GM12878 (cell line): ENCODE results near the gene GPC5. TPM values are rescaled to one million over a fixed set of nuclear protein-coding genes. Genes with fewer than 3 reads are reported as not detected.

ENCODE experiments used
- ATAC-seq: fragments of 200-7000 bp; cut with Tn5 transposase; 3 replicates; pipeline ENCODE4 v1.9.1; 2020; ENCODE audit warnings: mild to moderate bottlenecking, moderate library complexity
- BruUV-seq: library from RNA; stranded (reverse); fragments of 400-500 nt; replicated peaks from 2 replicates; lab custom pipeline; 2021; lab: Mats Ljungman, UMichigan
- CTCF ChIA-PET: fragments of 300-600 bp; sonication (Branson Sonifier 250); formaldehyde crosslinking; extraction: SDS; loops from one replicate; lab custom pipeline; 2021; ENCODE audit warnings: inconsistent platforms; lab: Yijun Ruan, JAX
- POLR2A ChIA-PET: fragments of 350-600 bp; formaldehyde crosslinking; extraction: SDS; loops from one replicate; lab custom pipeline; 2021; ENCODE audit warnings: inconsistent platforms; lab: Charles Lee
- RAD21 ChIA-PET: fragments of 300-600 bp; sonication (Branson Sonifier 250); formaldehyde crosslinking; loops from one replicate; lab custom pipeline; 2023; ENCODE audit warnings: antibody characterized with exemption; ENCODE audit not compliant: unreplicated experiment; lab: Charles Lee
- SMC1A ChIA-PET: fragments of 300-600 bp; sonication (Branson Sonifier 250); formaldehyde crosslinking; loops from one replicate; lab custom pipeline; 2023; ENCODE audit not compliant: unreplicated experiment, uncharacterized antibody; lab: Charles Lee
- DNase-seq: peaks from one replicate; pipeline ENCODE4 v3.0.0-alpha.2; 2011; ENCODE audit warnings: low read depth, low spot score
- FAIRE-seq: peaks from 3 replicates; lab custom pipeline; 2011; peaks lifted over from hg19 to GRCh38; lab: Jason Lieb, UNC
- H2AFZ ChIP-seq: 2 replicates; pipeline ENCODE4 v1.6.0; 2011; ENCODE audit warnings: low read depth, low read length, control low read depth; ENCODE audit not compliant: control insufficient read depth
- H3K27ac ChIP-seq: 2 replicates; pipeline ENCODE4 v1.5.1; 2011; ENCODE audit warnings: control low read depth; ENCODE audit not compliant: control insufficient read depth, insufficient read depth
- H3K27me3 ChIP-seq, 2 experiments: replicated peaks in 1 of 2; 2 replicates each; pipeline versions ENCODE4 v1.6.0 to v1.6.1; 2011; ENCODE audit warnings: low read length in 1 of 2; ENCODE audit not compliant: control insufficient read depth in 2 of 2, insufficient read depth in 2 of 2
- H3K36me3 ChIP-seq, 2 experiments: 2 replicates each; pipeline ENCODE4 v1.5.1; 2011; ENCODE audit warnings: low read length in 1 of 2; ENCODE audit not compliant: control insufficient read depth in 2 of 2, insufficient read depth in 2 of 2
- H3K4me1 ChIP-seq: 2 replicates; pipeline ENCODE4 v1.6.1; 2011; ENCODE audit warnings: mild to moderate bottlenecking, low read length, moderate library complexity, mixed read lengths; ENCODE audit not compliant: control insufficient read depth, insufficient read depth
- H3K4me2 ChIP-seq: 2 replicates; pipeline ENCODE4 v1.6.0; 2011; ENCODE audit warnings: control low read depth; ENCODE audit not compliant: control insufficient read depth, insufficient read depth
- H3K4me3 ChIP-seq: fragments of 200-600 bp; sonication (generic); 2 replicates; pipeline ENCODE4 v1.5.1; 2016
- H3K79me2 ChIP-seq: 2 replicates; pipeline ENCODE4 v1.6.0; 2011; ENCODE audit warnings: low read length; ENCODE audit not compliant: control insufficient read depth, insufficient read depth
- H3K9ac ChIP-seq: 2 replicates; pipeline ENCODE4 v1.8.0; 2011; ENCODE audit warnings: low read length, control low read depth, mixed read lengths; ENCODE audit not compliant: control insufficient read depth, insufficient read depth
- H3K9me3 ChIP-seq: replicated peaks from 3 replicates; pipeline ENCODE4 v1.5.1; 2011; ENCODE audit warnings: mild to moderate bottlenecking, low read length; ENCODE audit not compliant: control insufficient read depth, insufficient read depth
- H4K20me1 ChIP-seq: 2 replicates; pipeline ENCODE4 v1.6.0; 2011; ENCODE audit not compliant: control insufficient read depth, insufficient read depth
- CBX3 ChIP-seq: fragments of 200-600 bp; sonication (generic); IDR thresholded peaks from 2 replicates; pipeline ENCODE4 v1.6.1; 2016; ENCODE audit warnings: low read depth, borderline replicate concordance
- ELK1 ChIP-seq: IDR thresholded peaks from 2 replicates; pipeline ENCODE4 v1.6.1; 2012; ENCODE audit warnings: low read depth, low read length, improper control_type of control experiment
- HDGF ChIP-seq: fragments of 450-650 bp; IDR thresholded peaks from 2 replicates; pipeline ENCODE4 v1.6.1; 2016; ENCODE audit warnings: antibody characterized with exemption
- HSF1 ChIP-seq: fragments of 150-350 bp; IDR thresholded peaks from 2 replicates; pipeline ENCODE4 v1.6.1; 2014; ENCODE audit warnings: mild to moderate bottlenecking, low read depth, low read length
- IRF4 ChIP-seq: IDR thresholded peaks from 2 replicates; pipeline ENCODE4 v1.6.1; 2011; ENCODE audit warnings: low read depth, low read length
- PAX5 ChIP-seq: IDR thresholded peaks from 2 replicates; pipeline ENCODE4 v1.6.1; 2011; ENCODE audit warnings: low read depth, low read length, borderline replicate concordance
- RFX5 ChIP-seq: IDR thresholded peaks from 2 replicates; pipeline ENCODE4 v1.6.1; 2011; ENCODE audit warnings: low read depth, low read length, improper control_type of control experiment
- SMAD1 ChIP-seq: fragments of 450-650 bp; IDR thresholded peaks from 2 replicates; pipeline ENCODE4 v1.6.1; 2018; ENCODE audit warnings: mild to moderate bottlenecking, low read depth; ENCODE audit not compliant: partially characterized antibody
- SMAD5 ChIP-seq: IDR thresholded peaks from 2 replicates; pipeline ENCODE4 v1.6.1; 2016; ENCODE audit warnings: antibody characterized with exemption, low read depth
- SRF ChIP-seq, 2 experiments: IDR thresholded peaks; 2 replicates each; pipeline ENCODE4 v1.6.1; 2011; ENCODE audit warnings: low read depth in 2 of 2, low read length in 2 of 2, mild to moderate bottlenecking in 1 of 2, moderate library complexity in 1 of 2
- USF1 ChIP-seq: IDR thresholded peaks from 2 replicates; pipeline ENCODE4 v1.6.1; 2011; ENCODE audit warnings: borderline replicate concordance, low read depth, mild to moderate bottlenecking, moderate library complexity, mixed read lengths, low read length; ENCODE audit not compliant: insufficient read depth; ENCODE audit errors: extremely low read length
- ZBTB40 ChIP-seq: fragments of 450-650 bp; IDR thresholded peaks from 2 replicates; pipeline ENCODE4 v1.6.1; 2016; ENCODE audit warnings: mild to moderate bottlenecking, moderate library complexity, borderline replicate concordance
- WGBS: methylation state at CpG from one replicate; pipeline ENCODE4 v1.1.6; 2016; ENCODE audit warnings: low lambda C conversion rate; ENCODE audit not compliant: insufficient replicate concordance, insufficient coverage; ENCODE audit errors: missing lambda C conversion rate; 5-methylcytosine and 5-hydroxymethylcytosine counted together
- in situ Hi-C: fragments of 300-500 bp; cut with MboI; formaldehyde crosslinking; loops from 9 replicates; pipeline ENCODE4 v1.14.3; 2018; ENCODE audit warnings: mixed read lengths
- intact Hi-C: fragments of 100-400 bp; cut with micrococcal nuclease; formaldehyde crosslinking; loops from one replicate; pipeline ENCODE4 v1.14.2; 2022; ENCODE audit not compliant: unreplicated experiment
- polyA plus RNA-seq, 11 experiments: library from polyadenylated mRNA; depleted of rRNA in 4 of 11; unstranded in 6 of 11; stranded (reverse) in 5 of 11; fragments of >200 nt; fragmentation: Nextera tagmentation in 4 of 11; fragmentation: Illumina TruSeq in 1 of 11; extraction: Ambion mirVana in 4 of 11; extraction: Trizol in 1 of 11; gene quantifications; 1 replicate in 1 of 11; 2 replicates in 10 of 11; pipeline versions ENCODE4 v1.2.1 to v1.2.3, GENCODE V29; 2011 to 2016; ENCODE audit warnings: inconsistent platforms in 2 of 11, missing spikeins in 2 of 11, low read depth in 1 of 11
- total RNA-seq, 4 experiments: library from RNA; depleted of rRNA in 3 of 4; stranded (reverse); fragments of >200 nt in 3 of 4; fragmentation: Illumina TruSeq in 1 of 4; extraction: Trizol in 1 of 4; gene quantifications; 2 replicates each; pipeline versions ENCODE4 v1.2.1 to v1.2.3, GENCODE V29; 2013 to 2021

Gene GPC5
- total and polyA plus RNA-seq, 10 of the 15 experiments (the other 5 are each of a cell fraction or from before 2014, with no cell fraction given) = 0.05 to 0.87 (median 0.44) TPM; not detected in 1

- in situ Hi-C loops = no loop called here
- no peak for FAIRE-seq
- H4K20me1 ChIP-seq = no peaks in the 10 kb centered on the region
Measured at GRCh38 chr13:91572944-91573598, 174.7 kb downstream of the GPC5 start.

More at GRCh38 chr13:91572944-91573598, 174.7 kb downstream of the GPC5 start:
- ChIA-PET SMC1A (no interaction called here), CTCF (interaction anchor here (1.0 kb wide), 1 partner anchor 34 kb away, joined by 3 read pairs; no protein-coding TSS in a partner anchor), POLR2A (no interaction called here), RAD21 (no interaction called here)
- Histone ChIP-seq H3K4me1 (no peaks in the 10 kb centered on the region), H3K4me3 (no peak overlapping the region), H2AFZ (no peak overlapping the region), H3K27ac (no peak overlapping the region), H3K79me2 (no peaks in the 10 kb centered on the region), H3K9me3 (no peaks in the 10 kb centered on the region; the same call in 2 of the 3 replicates), H3K36me3 (no peaks in the 10 kb centered on the region), H3K4me2 (no peak overlapping the region), H3K27me3 (no peaks in the 10 kb centered on the region), H3K9ac (no peak overlapping the region)
- intact Hi-C loops = no loop called here
- TF ChIP-seq HDGF = no peak
- TF ChIP-seq SRF (IDR thresholded peaks at IDR 0.05; ENCODE audit: low read depth in 2 of 2, low read length in 2 of 2) = no peak
- no peak for TF ChIP-seq ELK1
- TF ChIP-seq ZBTB40 = no peak
- no peak for TF ChIP-seq SMAD5
- no peak for TF ChIP-seq PAX5
- TF ChIP-seq SMAD1 = no peak
- no peak for TF ChIP-seq HSF1
- TF ChIP-seq RFX5 = no peak
- TF ChIP-seq CBX3 = no peak
- TF ChIP-seq IRF4 = no peak
- no peak for TF ChIP-seq USF1
- DNase-seq (no peak), ATAC-seq (no peak)
- no TSS peak for BruUV-seq
- 57% methylated on average over 9 of the region's 9 CpGs for WGBS
